SK-N-SH (cell line): ENCODE data around the gene SLC12A3. TPM values are rescaled to one million over a fixed set of nuclear protein-coding genes. Genes with fewer than 3 reads are reported as not detected.

Source experiments
- CTCF ChIA-PET: fragments of 300-600, 350-600 bp; formaldehyde crosslinking; extraction: SDS; loops from one replicate; lab custom pipeline; 2021; lab: Yijun Ruan, JAX
- POLR2A ChIA-PET: fragments of 350-600 bp; sonication (Branson Sonifier 250); formaldehyde crosslinking; extraction: SDS; loops from one replicate; lab custom pipeline; 2020; ENCODE audit warnings: antibody characterized with exemption, inconsistent platforms; lab: Yijun Ruan, JAX
- DNase-seq: peaks from one replicate; pipeline ENCODE4 v3.0.0; 2012
- H2AFZ ChIP-seq: fragments of 200-600 bp; sonication (generic); 2 replicates; pipeline ENCODE4 v1.8.1; 2016; ENCODE audit warnings: antibody characterized with exemption, mild to moderate bottlenecking, low read depth
- H3F3A ChIP-seq: fragments of 200-600 bp; sonication (generic); replicated peaks from 2 replicates; pipeline ENCODE3; 2016; ENCODE audit warnings: antibody characterized with exemption, mild to moderate bottlenecking; ENCODE audit not compliant: insufficient read depth
- H3K27ac ChIP-seq, 2 experiments: fragments of 200-500 bp in 1 of 2; fragments of 200-600 bp in 1 of 2; sonication (Bioruptor generic) in 1 of 2; sonication (generic), shearing (Covaris generic) in 1 of 2; 2 replicates each; pipeline versions ENCODE4 v1.5.1 to v1.6.1; 2014 to 2016; ENCODE audit warnings: low read depth in 2 of 2, inconsistent platforms in 1 of 2, low read length in 1 of 2, mild to moderate bottlenecking in 1 of 2, mixed read lengths in 1 of 2
- H3K27me3 ChIP-seq: fragments of 200-600 bp; sonication (generic), shearing (Covaris generic); 2 replicates; pipeline ENCODE4 v1.6.1; 2016; ENCODE audit warnings: mixed run types; ENCODE audit not compliant: insufficient read depth
- H3K36me3 ChIP-seq, 2 experiments: fragments of 200-500 bp in 1 of 2; fragments of 200-600 bp in 1 of 2; sonication (Bioruptor generic) in 1 of 2; sonication (generic) in 1 of 2; replicated peaks in 1 of 2; 2 replicates each; pipeline versions ENCODE3 to v1.5.1; 2014 to 2016; ENCODE audit warnings: low read length in 1 of 2, mild to moderate bottlenecking in 1 of 2; ENCODE audit not compliant: insufficient read depth in 2 of 2, control insufficient read depth in 1 of 2
- H3K4me1 ChIP-seq, 2 experiments: fragments of 200-500 bp in 1 of 2; fragments of 200-600 bp in 1 of 2; sonication (Bioruptor generic) in 1 of 2; sonication (generic), shearing (Covaris generic) in 1 of 2; 2 replicates each; pipeline versions ENCODE4 v1.5.1 to v1.6.1; 2014 to 2016; ENCODE audit warnings: low read depth in 1 of 2, low read length in 1 of 2, mixed run types in 1 of 2; ENCODE audit not compliant: insufficient read depth in 2 of 2, control insufficient read depth in 1 of 2
- H3K4me2 ChIP-seq: fragments of 200-600 bp; sonication (generic), shearing (Covaris generic); 2 replicates; pipeline ENCODE4 v1.6.1; 2017; ENCODE audit warnings: mixed run types
- H3K4me3 ChIP-seq, 2 experiments: fragments of 200-500 bp in 1 of 2; fragments of 200-600 bp in 1 of 2; sonication (Bioruptor generic) in 1 of 2; sonication (generic), shearing (Covaris generic) in 1 of 2; 2 replicates each; pipeline versions ENCODE4 v1.5.1 to v1.8.1; 2014 to 2016; ENCODE audit warnings: low read depth in 2 of 2, inconsistent platforms in 1 of 2, low read length in 1 of 2, mild to moderate bottlenecking in 1 of 2, mixed read lengths in 1 of 2, moderate library complexity in 1 of 2
- H3K79me2 ChIP-seq: fragments of 200-600 bp; sonication (generic); 2 replicates; pipeline ENCODE4 v1.8.1; 2017; ENCODE audit warnings: mild to moderate bottlenecking; ENCODE audit not compliant: insufficient read depth
- H3K9ac ChIP-seq: fragments of 200-600 bp; sonication (generic); 2 replicates; pipeline ENCODE4 v1.6.1; 2017; ENCODE audit warnings: mixed run types
- H3K9me2 ChIP-seq: fragments of 200-600 bp; sonication (generic); 2 replicates; pipeline ENCODE4 v1.6.1; 2017; ENCODE audit warnings: mixed run types
- H3K9me3 ChIP-seq: fragments of 200-600 bp; sonication (generic); 2 replicates; pipeline ENCODE4 v1.6.1; 2017; ENCODE audit warnings: mixed run types, mild to moderate bottlenecking, moderate library complexity
- H4K20me1 ChIP-seq: fragments of 200-600 bp; sonication (generic); 2 replicates; pipeline ENCODE4 v1.6.1; 2017; ENCODE audit warnings: mild to moderate bottlenecking, mixed run types; ENCODE audit not compliant: insufficient read depth
- CHD2 ChIP-seq: fragments of 150-350 bp; IDR thresholded peaks from 2 replicates; pipeline ENCODE4 v1.6.1; 2018; ENCODE audit warnings: low read length; ENCODE audit not compliant: partially characterized antibody
- CTCF ChIP-seq: fragments of 200-600 bp; sonication (generic); IDR thresholded peaks from 2 replicates; pipeline ENCODE4 v1.6.1; 2017; ENCODE audit warnings: antibody characterized with exemption, mild to moderate bottlenecking, moderate library complexity
- ELF1 ChIP-seq: IDR thresholded peaks from 2 replicates; pipeline ENCODE4 v1.4.0; 2012
- FOXM1 ChIP-seq: IDR thresholded peaks from 2 replicates; pipeline ENCODE4 v1.4.0; 2012; ENCODE audit warnings: low read depth, mild to moderate bottlenecking
- GATA2 ChIP-seq: sonication (generic); formaldehyde crosslinking; IDR thresholded peaks from 2 replicates; pipeline ENCODE4 v1.5.0; 2020; ENCODE audit warnings: mild to moderate bottlenecking, missing genetic modification reagents
- MXI1 ChIP-seq: IDR thresholded peaks from 2 replicates; pipeline ENCODE4 v1.6.1; 2012; ENCODE audit warnings: mild to moderate bottlenecking, low read depth, low read length, improper control_type of control experiment
- NFIC ChIP-seq: IDR thresholded peaks from 2 replicates; pipeline ENCODE4 v1.4.0; 2012; ENCODE audit warnings: borderline replicate concordance
- NRF1 ChIP-seq: IDR thresholded peaks from 2 replicates; pipeline ENCODE4 v1.6.1; 2012; ENCODE audit warnings: low read depth, mild to moderate bottlenecking, low read length
- RAD21 ChIP-seq: IDR thresholded peaks from 2 replicates; pipeline ENCODE4 v1.6.1; 2012; ENCODE audit warnings: mild to moderate bottlenecking, low read length
- RCOR1 ChIP-seq: fragments of 150-350 bp; IDR thresholded peaks from 2 replicates; pipeline ENCODE4 v1.6.1; 2017; ENCODE audit warnings: antibody characterized with exemption, low read length
- RFX5 ChIP-seq: IDR thresholded peaks from 2 replicates; pipeline ENCODE4 v1.6.1; 2012; ENCODE audit warnings: mild to moderate bottlenecking, improper control_type of control experiment, low read length
- SMC3 ChIP-seq: IDR thresholded peaks from 2 replicates; pipeline ENCODE4 v1.6.1; 2012; ENCODE audit warnings: low read depth, low read length, improper control_type of control experiment
- TAF1 ChIP-seq: IDR thresholded peaks from 2 replicates; pipeline ENCODE4 v1.6.1; 2012; ENCODE audit warnings: low read depth, mild to moderate bottlenecking, low read length, moderate library complexity, borderline replicate concordance
- TEAD4 ChIP-seq: IDR thresholded peaks from 2 replicates; pipeline ENCODE4 v1.4.0; 2012; ENCODE audit warnings: mild to moderate bottlenecking, borderline replicate concordance; ENCODE audit not compliant: insufficient read depth
- USF1 ChIP-seq: IDR thresholded peaks from 2 replicates; pipeline ENCODE4 v1.4.0; 2012; ENCODE audit warnings: low read depth, borderline replicate concordance
- USF2 ChIP-seq: fragments of 150-350 bp; IDR thresholded peaks from 2 replicates; pipeline ENCODE4 v1.6.1; 2017; ENCODE audit warnings: antibody characterized with exemption, low read length, low read depth, borderline replicate concordance
- ZBTB33 ChIP-seq: IDR thresholded peaks from 2 replicates; pipeline ENCODE4 v1.4.0; 2012; ENCODE audit warnings: low read depth, borderline replicate concordance
- WGBS: methylation state at CpG from one replicate; pipeline ENCODE4 v1.1.6; 2017; ENCODE audit warnings: low lambda C conversion rate; 5-methylcytosine and 5-hydroxymethylcytosine counted together
- polyA plus RNA-seq, 3 experiments: library from polyadenylated mRNA; depleted of rRNA; stranded (reverse); fragments of >200 nt; gene quantifications; 2 replicates each; pipeline ENCODE4 v1.2.3, GENCODE V29; 2012
- TF ChIP-seq, protein P1 (sequence below): fragments of 150-350 bp; IDR thresholded peaks from 2 replicates; pipeline ENCODE4 v1.6.1; 2016; ENCODE audit warnings: mild to moderate bottlenecking, low read depth, low read length

The SLC12A3 gene
- polyA plus RNA-seq, 1 of the 3 experiments (the other 2 are of a cell fraction), result not detected

DNA sequence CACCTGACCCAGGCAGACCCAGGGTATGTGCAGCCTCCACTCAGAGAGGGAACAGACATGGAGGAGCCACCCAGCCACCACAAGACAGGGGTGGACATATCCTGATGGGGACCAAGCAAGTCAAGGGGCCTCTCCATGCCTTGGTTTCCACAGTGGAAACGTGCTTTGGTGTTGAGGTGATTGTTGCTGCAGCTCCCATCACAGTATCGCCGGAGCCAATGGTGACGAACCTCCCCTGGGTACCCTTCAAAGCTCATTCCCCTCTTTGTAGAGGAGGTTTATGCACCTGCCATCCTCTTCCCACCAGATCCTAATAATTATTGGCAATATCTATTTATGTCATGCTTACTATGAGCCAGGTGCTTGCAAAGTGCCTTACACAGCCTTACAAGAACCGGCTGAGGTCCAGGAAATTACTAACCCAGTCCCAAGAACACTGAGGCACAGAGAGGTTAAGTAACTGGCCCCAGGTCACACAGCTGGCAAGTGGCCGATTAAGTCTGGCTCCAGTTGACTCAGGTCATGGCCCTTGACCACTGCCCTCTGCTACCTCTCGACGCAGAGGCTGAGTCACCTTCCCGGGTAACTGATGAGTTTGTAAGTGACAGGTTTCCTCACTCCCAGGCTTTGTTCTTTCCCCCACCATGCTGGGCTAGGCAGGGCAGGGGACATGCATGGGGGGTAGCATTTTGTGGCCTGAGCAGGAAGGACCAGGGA, 20.6 kb downstream of the SLC12A3 start:
- Histone ChIP-seq H3K79me2 (no peaks in the 10 kb centered on the region), H3K4me2 (no peak overlapping the region), H3K9me2 (no peaks in the 10 kb centered on the region), H3K9me3 (no peaks in the 10 kb centered on the region), H3K9ac (no peak overlapping the region), H3K36me3 (no peaks in the 10 kb centered on the region), H3K27ac (no peak overlapping the region), H3F3A (no peaks in the 10 kb centered on the region), H4K20me1 (no peaks in the 10 kb centered on the region), H3K27me3 (no peaks in the 10 kb centered on the region), H3K4me1 (no peaks in the 10 kb centered on the region), H3K4me3 (no peak overlapping the region), H2AFZ (no peak overlapping the region)
- no peak for DNase-seq
- POLR2A ChIA-PET, result no interaction called here
- CTCF ChIA-PET, result no interaction called here
- TF ChIP-seq CTCF (no peak), NFIC (no peak), GATA2 (CRISPR knock-in tag) (no peak), NRF1 (no peak), USF1 (no peak), ZBTB33 (no peak), USF2 (no peak), MXI1 (no peak), SMC3 (no peak), TEAD4 (no peak), TAF1 (no peak), FOXM1 (no peak), RCOR1 (no peak), CHD2 (no peak), RFX5 (no peak), RAD21 (no peak), ELF1 (no peak)
- TF ChIP-seq, protein P1, sequence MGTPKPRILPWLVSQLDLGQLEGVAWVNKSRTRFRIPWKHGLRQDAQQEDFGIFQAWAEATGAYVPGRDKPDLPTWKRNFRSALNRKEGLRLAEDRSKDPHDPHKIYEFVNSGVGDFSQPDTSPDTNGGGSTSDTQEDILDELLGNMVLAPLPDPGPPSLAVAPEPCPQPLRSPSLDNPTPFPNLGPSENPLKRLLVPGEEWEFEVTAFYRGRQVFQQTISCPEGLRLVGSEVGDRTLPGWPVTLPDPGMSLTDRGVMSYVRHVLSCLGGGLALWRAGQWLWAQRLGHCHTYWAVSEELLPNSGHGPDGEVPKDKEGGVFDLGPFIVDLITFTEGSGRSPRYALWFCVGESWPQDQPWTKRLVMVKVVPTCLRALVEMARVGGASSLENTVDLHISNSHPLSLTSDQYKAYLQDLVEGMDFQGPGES, result no peak
- WGBS, result 68% methylated on average over 8 of the region's 9 CpGs
